Measurements from ENCODE around the gene CDC42.

- no peak for TF ChIP-seq CTCF (IDR thresholded peaks at IDR 0.05 in 2 of 3, conservative IDR thresholded peaks at IDR 0.05 in 1 of 3; ENCODE audit: borderline replicate concordance in 1 of 3, insufficient read depth in 1 of 3, low read depth in 2 of 3, low read length in 2 of 3)
- TF ChIP-seq EZH2phosphoT487 (IDR thresholded peaks at IDR 0.05; ENCODE audit: borderline replicate concordance) = no peak
- no peak for TF ChIP-seq POLR2A (IDR thresholded peaks at IDR 0.05; ENCODE audit: borderline replicate concordance, extremely low read depth, insufficient read depth, insufficient read length)
- no peak for TF ChIP-seq ATF3 (IDR thresholded peaks at IDR 0.05)
- no peak for TF ChIP-seq RAD21 (IDR thresholded peaks at IDR 0.05; ENCODE audit: low read depth)
- TF ChIP-seq, protein P1, sequence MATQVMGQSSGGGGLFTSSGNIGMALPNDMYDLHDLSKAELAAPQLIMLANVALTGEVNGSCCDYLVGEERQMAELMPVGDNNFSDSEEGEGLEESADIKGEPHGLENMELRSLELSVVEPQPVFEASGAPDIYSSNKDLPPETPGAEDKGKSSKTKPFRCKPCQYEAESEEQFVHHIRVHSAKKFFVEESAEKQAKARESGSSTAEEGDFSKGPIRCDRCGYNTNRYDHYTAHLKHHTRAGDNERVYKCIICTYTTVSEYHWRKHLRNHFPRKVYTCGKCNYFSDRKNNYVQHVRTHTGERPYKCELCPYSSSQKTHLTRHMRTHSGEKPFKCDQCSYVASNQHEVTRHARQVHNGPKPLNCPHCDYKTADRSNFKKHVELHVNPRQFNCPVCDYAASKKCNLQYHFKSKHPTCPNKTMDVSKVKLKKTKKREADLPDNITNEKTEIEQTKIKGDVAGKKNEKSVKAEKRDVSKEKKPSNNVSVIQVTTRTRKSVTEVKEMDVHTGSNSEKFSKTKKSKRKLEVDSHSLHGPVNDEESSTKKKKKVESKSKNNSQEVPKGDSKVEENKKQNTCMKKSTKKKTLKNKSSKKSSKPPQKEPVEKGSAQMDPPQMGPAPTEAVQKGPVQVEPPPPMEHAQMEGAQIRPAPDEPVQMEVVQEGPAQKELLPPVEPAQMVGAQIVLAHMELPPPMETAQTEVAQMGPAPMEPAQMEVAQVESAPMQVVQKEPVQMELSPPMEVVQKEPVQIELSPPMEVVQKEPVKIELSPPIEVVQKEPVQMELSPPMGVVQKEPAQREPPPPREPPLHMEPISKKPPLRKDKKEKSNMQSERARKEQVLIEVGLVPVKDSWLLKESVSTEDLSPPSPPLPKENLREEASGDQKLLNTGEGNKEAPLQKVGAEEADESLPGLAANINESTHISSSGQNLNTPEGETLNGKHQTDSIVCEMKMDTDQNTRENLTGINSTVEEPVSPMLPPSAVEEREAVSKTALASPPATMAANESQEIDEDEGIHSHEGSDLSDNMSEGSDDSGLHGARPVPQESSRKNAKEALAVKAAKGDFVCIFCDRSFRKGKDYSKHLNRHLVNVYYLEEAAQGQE (IDR thresholded peaks at IDR 0.05; ENCODE audit: low read depth) = no peak
- TF ChIP-seq ZFX (IDR thresholded peaks at IDR 0.05) = no peak
- no peak for TF ChIP-seq EGR1 (IDR thresholded peaks at IDR 0.05; ENCODE audit: low read depth)
- TF ChIP-seq, protein P2, sequence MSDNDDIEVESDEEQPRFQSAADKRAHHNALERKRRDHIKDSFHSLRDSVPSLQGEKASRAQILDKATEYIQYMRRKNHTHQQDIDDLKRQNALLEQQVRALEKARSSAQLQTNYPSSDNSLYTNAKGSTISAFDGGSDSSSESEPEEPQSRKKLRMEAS (IDR thresholded peaks at IDR 0.05) = no peak
- TF ChIP-seq ZBTB33 (IDR thresholded peaks at IDR 0.05; ENCODE audit: extremely low read depth, insufficient replicate concordance, low read length) = no peak
- TF ChIP-seq POLR2AphosphoS5 (IDR thresholded peaks at IDR 0.05; ENCODE audit: low read depth, low read length) = no peak
- TF ChIP-seq EZH2 (IDR thresholded peaks at IDR 0.05) = no peak
- no peak for TF ChIP-seq ELF1 (IDR thresholded peaks at IDR 0.05; ENCODE audit: borderline replicate concordance, low read depth)
These were observed 5.4 kb downstream of the CDC42 start for GRCh38 chr1:22057861-22058260.
